ENCODE results near the gene HIVEP3. TPM values are rescaled to one million over a fixed set of nuclear protein-coding genes. Genes with fewer than 3 reads are reported as not detected.

HIVEP3 gene
- total RNA-seq, 1 experiment from 2014 or later, result 0.55 TPM

DNA sequence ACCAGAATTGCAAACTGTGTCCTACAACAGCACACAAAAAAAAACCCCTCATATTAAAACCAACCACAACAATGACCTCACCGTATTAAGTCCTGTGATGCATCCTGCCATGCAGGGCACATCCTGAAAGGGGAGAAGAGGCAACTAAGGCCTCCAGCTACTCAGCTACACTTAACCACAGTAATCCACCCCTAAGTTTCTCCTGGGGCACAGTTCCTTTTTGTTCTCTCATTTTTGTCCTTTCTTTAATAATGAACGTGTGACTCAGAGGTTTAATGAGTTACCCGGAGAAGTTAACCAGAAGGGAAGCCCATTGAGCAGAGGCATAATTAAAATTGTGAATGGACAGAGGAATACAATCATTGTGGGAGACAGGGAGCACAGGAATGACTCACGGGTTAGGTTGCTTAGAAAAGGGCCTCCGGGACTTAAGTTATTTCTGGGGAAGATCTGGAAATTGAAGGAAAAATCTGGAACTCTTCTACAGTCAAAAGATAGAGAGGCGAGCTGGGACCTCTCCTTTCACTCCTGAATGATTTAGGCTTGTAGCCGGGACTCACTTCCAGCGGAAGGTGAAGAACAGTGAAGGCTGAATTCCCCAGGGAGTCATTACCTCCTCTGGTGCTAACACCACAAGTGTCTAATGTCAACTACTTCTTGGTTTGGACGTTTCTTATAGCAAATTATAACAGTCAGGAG is 36.9 kb upstream of the HIVEP3 start:
- no peaks in the 10 kb centered on the region for H3K36me3 Mint-ChIP-seq
- no peak overlapping the region for H3K4me3 Mint-ChIP-seq
- ChIA-PET CTCF (no interaction called here), POLR2A (no interaction called here)
- ATAC-seq (peak; percentile 36), DNase-seq (ENCODE audit: low spot score) (no peak)
- H3K27me3 Mint-ChIP-seq (ENCODE audit: low read depth), result no peaks in the 10 kb centered on the region; the same call in 1 of the 2 replicates
- H3K27ac Mint-ChIP-seq, result no peak overlapping the region
- peaks cover 26% of the 10 kb centered on the region for H3K4me1 Mint-ChIP-seq
- TF ChIP-seq ZNF121 (CRISPR knock-in tag; IDR thresholded peaks at IDR 0.05) (no peak), NFE2L1 (CRISPR knock-in tag; IDR thresholded peaks at IDR 0.05) (no peak), HMGA2 (CRISPR knock-in tag; IDR thresholded peaks at IDR 0.05) (no peak), MYBL2 (CRISPR knock-in tag; IDR thresholded peaks at IDR 0.05) (no peak), NFATC4 (CRISPR knock-in tag; IDR thresholded peaks at IDR 0.05) (no peak), TEAD4 (CRISPR knock-in tag; IDR thresholded peaks at IDR 0.05) (no peak), GRHL2 (CRISPR knock-in tag; IDR thresholded peaks at IDR 0.05; ENCODE audit: insufficient replicate concordance, severe bottlenecking) (no peak), NR3C1 (CRISPR knock-in tag; conservative IDR thresholded peaks at IDR 0.05; ENCODE audit: low read depth) (no peak), FOXK1 (CRISPR knock-in tag; IDR thresholded peaks at IDR 0.05) (no peak), CBFB (CRISPR knock-in tag; IDR thresholded peaks at IDR 0.05; ENCODE audit: low read depth) (no peak)
- TF ChIP-seq, protein P1, sequence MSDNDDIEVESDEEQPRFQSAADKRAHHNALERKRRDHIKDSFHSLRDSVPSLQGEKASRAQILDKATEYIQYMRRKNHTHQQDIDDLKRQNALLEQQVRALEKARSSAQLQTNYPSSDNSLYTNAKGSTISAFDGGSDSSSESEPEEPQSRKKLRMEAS (CRISPR knock-in tag; IDR thresholded peaks at IDR 0.05), result no peak
- TF ChIP-seq, protein P2, sequence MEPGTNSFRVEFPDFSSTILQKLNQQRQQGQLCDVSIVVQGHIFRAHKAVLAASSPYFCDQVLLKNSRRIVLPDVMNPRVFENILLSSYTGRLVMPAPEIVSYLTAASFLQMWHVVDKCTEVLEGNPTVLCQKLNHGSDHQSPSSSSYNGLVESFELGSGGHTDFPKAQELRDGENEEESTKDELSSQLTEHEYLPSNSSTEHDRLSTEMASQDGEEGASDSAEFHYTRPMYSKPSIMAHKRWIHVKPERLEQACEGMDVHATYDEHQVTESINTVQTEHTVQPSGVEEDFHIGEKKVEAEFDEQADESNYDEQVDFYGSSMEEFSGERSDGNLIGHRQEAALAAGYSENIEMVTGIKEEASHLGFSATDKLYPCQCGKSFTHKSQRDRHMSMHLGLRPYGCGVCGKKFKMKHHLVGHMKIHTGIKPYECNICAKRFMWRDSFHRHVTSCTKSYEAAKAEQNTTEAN (CRISPR knock-in tag; IDR thresholded peaks at IDR 0.05), result no peak
- TF ChIP-seq, protein P3, sequence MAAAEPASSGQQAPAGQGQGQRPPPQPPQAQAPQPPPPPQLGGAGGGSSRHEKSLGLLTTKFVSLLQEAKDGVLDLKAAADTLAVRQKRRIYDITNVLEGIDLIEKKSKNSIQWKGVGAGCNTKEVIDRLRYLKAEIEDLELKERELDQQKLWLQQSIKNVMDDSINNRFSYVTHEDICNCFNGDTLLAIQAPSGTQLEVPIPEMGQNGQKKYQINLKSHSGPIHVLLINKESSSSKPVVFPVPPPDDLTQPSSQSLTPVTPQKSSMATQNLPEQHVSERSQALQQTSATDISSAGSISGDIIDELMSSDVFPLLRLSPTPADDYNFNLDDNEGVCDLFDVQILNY (CRISPR knock-in tag; IDR thresholded peaks at IDR 0.05), result no peak
- TF ChIP-seq, protein P4, sequence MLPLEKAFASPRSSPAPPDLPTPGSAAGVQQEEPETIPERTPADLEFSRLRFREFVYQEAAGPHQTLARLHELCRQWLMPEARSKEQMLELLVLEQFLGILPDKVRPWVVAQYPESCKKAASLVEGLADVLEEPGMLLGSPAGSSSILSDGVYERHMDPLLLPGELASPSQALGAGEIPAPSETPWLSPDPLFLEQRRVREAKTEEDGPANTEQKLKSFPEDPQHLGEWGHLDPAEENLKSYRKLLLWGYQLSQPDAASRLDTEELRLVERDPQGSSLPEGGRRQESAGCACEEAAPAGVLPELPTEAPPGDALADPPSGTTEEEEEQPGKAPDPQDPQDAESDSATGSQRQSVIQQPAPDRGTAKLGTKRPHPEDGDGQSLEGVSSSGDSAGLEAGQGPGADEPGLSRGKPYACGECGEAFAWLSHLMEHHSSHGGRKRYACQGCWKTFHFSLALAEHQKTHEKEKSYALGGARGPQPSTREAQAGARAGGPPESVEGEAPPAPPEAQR (CRISPR knock-in tag; IDR thresholded peaks at IDR 0.05), result no peak
- peaks cover 13% of the 10 kb centered on the region for H3K9me3 Mint-ChIP-seq

DNA sequence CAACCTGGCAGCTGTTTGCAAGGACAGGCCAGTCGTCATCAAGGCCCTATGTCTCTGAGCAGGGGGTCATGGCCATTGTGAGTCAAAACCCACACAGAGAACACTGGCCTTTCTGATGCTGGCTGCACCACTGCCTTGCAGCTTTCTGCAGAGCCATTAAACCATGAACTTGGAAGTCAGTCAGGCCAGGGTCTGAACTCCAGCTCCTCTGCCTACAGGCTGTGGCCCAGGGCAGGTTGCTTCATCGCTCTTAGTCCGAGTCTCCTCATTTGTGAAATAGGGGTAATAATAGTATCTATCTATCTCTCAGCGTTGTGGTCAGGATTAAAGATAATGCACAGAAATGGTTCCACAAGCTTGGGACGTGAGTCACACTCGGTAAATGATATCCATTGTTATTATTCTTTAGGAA is 35.8 kb upstream of the HIVEP3 start:
- Mint-ChIP-seq H3K27me3 (ENCODE audit: low read depth) (no peaks in the 10 kb centered on the region), H3K36me3 (peaks cover 8% of the 10 kb centered on the region), H3K27ac (no peak overlapping the region), H3K4me1 (peaks cover 26% of the 10 kb centered on the region), H3K9me3 (peaks cover 24% of the 10 kb centered on the region), H3K4me3 (no peak overlapping the region)
- ChIA-PET POLR2A (no interaction called here), CTCF (no interaction called here)
- peak; percentile 22 for DNase-seq (ENCODE audit: low spot score)
- TF ChIP-seq GRHL2 (CRISPR knock-in tag; IDR thresholded peaks at IDR 0.05; ENCODE audit: insufficient replicate concordance, severe bottlenecking), result no peak
- no peak for TF ChIP-seq NFATC4 (CRISPR knock-in tag; IDR thresholded peaks at IDR 0.05)
- no peak for TF ChIP-seq TEAD1 (CRISPR knock-in tag; IDR thresholded peaks at IDR 0.05)
- TF ChIP-seq, protein P5, sequence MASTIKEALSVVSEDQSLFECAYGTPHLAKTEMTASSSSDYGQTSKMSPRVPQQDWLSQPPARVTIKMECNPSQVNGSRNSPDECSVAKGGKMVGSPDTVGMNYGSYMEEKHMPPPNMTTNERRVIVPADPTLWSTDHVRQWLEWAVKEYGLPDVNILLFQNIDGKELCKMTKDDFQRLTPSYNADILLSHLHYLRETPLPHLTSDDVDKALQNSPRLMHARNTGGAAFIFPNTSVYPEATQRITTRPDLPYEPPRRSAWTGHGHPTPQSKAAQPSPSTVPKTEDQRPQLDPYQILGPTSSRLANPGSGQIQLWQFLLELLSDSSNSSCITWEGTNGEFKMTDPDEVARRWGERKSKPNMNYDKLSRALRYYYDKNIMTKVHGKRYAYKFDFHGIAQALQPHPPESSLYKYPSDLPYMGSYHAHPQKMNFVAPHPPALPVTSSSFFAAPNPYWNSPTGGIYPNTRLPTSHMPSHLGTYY (CRISPR knock-in tag; IDR thresholded peaks at IDR 0.05), result no peak
- TF ChIP-seq, protein P6, sequence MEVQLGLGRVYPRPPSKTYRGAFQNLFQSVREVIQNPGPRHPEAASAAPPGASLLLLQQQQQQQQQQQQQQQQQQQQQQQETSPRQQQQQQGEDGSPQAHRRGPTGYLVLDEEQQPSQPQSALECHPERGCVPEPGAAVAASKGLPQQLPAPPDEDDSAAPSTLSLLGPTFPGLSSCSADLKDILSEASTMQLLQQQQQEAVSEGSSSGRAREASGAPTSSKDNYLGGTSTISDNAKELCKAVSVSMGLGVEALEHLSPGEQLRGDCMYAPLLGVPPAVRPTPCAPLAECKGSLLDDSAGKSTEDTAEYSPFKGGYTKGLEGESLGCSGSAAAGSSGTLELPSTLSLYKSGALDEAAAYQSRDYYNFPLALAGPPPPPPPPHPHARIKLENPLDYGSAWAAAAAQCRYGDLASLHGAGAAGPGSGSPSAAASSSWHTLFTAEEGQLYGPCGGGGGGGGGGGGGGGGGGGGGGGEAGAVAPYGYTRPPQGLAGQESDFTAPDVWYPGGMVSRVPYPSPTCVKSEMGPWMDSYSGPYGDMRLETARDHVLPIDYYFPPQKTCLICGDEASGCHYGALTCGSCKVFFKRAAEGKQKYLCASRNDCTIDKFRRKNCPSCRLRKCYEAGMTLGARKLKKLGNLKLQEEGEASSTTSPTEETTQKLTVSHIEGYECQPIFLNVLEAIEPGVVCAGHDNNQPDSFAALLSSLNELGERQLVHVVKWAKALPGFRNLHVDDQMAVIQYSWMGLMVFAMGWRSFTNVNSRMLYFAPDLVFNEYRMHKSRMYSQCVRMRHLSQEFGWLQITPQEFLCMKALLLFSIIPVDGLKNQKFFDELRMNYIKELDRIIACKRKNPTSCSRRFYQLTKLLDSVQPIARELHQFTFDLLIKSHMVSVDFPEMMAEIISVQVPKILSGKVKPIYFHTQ (CRISPR knock-in tag; IDR thresholded peaks at IDR 0.05), result no peak
- TF ChIP-seq, protein P7, sequence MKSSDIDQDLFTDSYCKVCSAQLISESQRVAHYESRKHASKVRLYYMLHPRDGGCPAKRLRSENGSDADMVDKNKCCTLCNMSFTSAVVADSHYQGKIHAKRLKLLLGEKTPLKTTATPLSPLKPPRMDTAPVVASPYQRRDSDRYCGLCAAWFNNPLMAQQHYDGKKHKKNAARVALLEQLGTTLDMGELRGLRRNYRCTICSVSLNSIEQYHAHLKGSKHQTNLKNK (CRISPR knock-in tag; IDR thresholded peaks at IDR 0.05), result no peak
- no peak for TF ChIP-seq KAT7 (CRISPR knock-in tag; IDR thresholded peaks at IDR 0.05; ENCODE audit: borderline replicate concordance)
- TF ChIP-seq, protein P8, sequence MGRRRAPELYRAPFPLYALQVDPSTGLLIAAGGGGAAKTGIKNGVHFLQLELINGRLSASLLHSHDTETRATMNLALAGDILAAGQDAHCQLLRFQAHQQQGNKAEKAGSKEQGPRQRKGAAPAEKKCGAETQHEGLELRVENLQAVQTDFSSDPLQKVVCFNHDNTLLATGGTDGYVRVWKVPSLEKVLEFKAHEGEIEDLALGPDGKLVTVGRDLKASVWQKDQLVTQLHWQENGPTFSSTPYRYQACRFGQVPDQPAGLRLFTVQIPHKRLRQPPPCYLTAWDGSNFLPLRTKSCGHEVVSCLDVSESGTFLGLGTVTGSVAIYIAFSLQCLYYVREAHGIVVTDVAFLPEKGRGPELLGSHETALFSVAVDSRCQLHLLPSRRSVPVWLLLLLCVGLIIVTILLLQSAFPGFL (CRISPR knock-in tag; IDR thresholded peaks at IDR 0.05; ENCODE audit: borderline replicate concordance), result no peak
- TF ChIP-seq, protein P9, sequence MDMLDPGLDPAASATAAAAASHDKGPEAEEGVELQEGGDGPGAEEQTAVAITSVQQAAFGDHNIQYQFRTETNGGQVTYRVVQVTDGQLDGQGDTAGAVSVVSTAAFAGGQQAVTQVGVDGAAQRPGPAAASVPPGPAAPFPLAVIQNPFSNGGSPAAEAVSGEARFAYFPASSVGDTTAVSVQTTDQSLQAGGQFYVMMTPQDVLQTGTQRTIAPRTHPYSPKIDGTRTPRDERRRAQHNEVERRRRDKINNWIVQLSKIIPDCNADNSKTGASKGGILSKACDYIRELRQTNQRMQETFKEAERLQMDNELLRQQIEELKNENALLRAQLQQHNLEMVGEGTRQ (CRISPR knock-in tag; IDR thresholded peaks at IDR 0.05), result no peak
- no peak for TF ChIP-seq IRF2 (CRISPR knock-in tag; IDR thresholded peaks at IDR 0.05; ENCODE audit: borderline replicate concordance, low read depth)
- TF ChIP-seq NR1H2 (CRISPR knock-in tag; IDR thresholded peaks at IDR 0.05), result no peak
- ATAC-seq, result peak; percentile 73

Measured in WTC11 (cell line).